LNCAP (cell line): ENCODE data around the gene ASTN2.

ENCODE experiments used
- TF ChIP-seq, protein P1 (sequence below): fragments of 450-650 bp; IDR thresholded peaks from 2 replicates; pipeline ENCODE4 v1.5.1; 2017; ENCODE audit warnings: mild to moderate bottlenecking

The ASTN2 gene

GRCh38 chr9:117354997-117355396 lies 59.9 kb downstream of the ASTN2 start:
- TF ChIP-seq, protein P1, sequence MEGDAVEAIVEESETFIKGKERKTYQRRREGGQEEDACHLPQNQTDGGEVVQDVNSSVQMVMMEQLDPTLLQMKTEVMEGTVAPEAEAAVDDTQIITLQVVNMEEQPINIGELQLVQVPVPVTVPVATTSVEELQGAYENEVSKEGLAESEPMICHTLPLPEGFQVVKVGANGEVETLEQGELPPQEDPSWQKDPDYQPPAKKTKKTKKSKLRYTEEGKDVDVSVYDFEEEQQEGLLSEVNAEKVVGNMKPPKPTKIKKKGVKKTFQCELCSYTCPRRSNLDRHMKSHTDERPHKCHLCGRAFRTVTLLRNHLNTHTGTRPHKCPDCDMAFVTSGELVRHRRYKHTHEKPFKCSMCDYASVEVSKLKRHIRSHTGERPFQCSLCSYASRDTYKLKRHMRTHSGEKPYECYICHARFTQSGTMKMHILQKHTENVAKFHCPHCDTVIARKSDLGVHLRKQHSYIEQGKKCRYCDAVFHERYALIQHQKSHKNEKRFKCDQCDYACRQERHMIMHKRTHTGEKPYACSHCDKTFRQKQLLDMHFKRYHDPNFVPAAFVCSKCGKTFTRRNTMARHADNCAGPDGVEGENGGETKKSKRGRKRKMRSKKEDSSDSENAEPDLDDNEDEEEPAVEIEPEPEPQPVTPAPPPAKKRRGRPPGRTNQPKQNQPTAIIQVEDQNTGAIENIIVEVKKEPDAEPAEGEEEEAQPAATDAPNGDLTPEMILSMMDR, result no peak

- TF ChIP-seq, protein P1, result no peak
Measured at GRCh38 chr9:117354244-117354847, 60.5 kb downstream of the ASTN2 start.

GRCh38 chr9:117344892-117345660 lies 69.8 kb downstream of the ASTN2 start:
- TF ChIP-seq, protein P1, result no peak

- TF ChIP-seq, protein P1, result no peak
Measured at GRCh38 chr9:117343427-117343826, 71.4 kb downstream of the ASTN2 start.

GRCh38 chr9:117341151-117341550 lies 73.7 kb downstream of the ASTN2 start:
- TF ChIP-seq, protein P1, result no peak

DNA sequence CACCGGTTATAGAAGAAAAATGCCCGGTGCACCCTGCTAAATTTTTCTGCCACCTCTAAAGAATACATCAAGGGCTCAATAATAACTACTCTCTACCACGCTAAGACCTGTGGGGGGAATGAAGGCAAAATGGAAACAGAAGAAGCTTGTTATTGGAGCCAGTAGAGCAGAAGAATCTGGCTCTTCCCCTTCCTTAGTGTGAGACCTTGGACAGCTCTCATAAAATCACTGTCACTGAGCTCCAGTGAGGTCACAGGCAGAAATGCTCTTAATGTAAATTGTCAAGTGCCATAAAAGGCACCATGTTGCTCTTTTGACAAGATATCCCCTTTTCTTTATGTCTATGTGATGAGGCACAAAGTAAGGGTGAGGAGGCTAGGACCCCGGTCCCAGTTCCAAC lies 74.4 kb downstream of the ASTN2 start:
- TF ChIP-seq, protein P1, result no peak

DNA sequence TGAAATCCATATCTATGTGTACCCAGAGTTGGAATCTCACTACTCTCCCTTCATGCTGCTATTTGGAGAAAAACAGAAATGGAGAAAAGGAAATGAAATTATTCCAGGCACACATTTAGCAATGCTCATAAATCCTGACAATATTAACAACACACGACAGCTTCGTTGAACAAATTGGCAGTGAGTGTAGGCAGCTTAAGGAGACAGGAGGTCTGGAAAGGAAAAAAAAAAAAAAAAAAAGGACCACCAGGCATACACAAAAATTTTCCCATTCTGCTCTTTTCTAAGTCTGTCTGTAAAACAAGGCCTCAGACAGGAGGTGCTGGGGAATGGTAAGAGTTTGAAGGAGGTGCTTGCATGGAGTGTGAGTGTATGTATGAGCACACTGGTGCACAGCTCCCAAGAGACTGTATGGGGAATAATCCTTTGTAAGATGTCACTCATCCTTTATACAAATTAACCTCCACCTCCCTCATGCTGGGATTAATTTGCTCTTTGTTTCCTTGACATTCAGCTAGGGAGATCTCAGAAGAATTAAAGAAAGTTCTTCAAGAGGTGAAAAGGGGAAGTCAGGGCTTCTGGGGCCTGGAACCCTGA lies 78.9 kb downstream of the ASTN2 start:
- TF ChIP-seq, protein P1, result no peak
